ENCODE measurements around the gene VTI1A. TPM values are rescaled to one million over a fixed set of nuclear protein-coding genes. Genes with fewer than 3 reads are reported as not detected.

Gene VTI1A
- total and polyA plus RNA-seq, 7 donors = 10.8 to 80.3 (median 36.8) TPM

- no peaks in the 10 kb centered on the region for H3K36me3 ChIP-seq
- H3K4me3 ChIP-seq = no peak overlapping the region
- no peaks in the 10 kb centered on the region for H3K27me3 ChIP-seq
- H3K27ac ChIP-seq = no peak overlapping the region
- no peak for DNase-seq
- no peaks in the 10 kb centered on the region for H3K4me1 ChIP-seq
- WGBS, 2 donors = 90 to 95% methylated on average over 7 of the region's 7 CpGs
- no peaks in the 10 kb centered on the region for H3K9me3 ChIP-seq
- TF ChIP-seq POLR2A (IDR thresholded peaks at IDR 0.05) (no peak), POLR2AphosphoS5 (IDR thresholded peaks at IDR 0.05) (no peak), EP300 (IDR thresholded peaks at IDR 0.05) (no peak)
- intact Hi-C loops (cut with DNase I) = no loop called here
Measured at GRCh38 chr10:112819231-112819630, 372.2 kb downstream of the VTI1A start.

- intact Hi-C loops (cut with DNase I) = no loop called here
- Histone ChIP-seq H3K27me3 (no peaks in the 10 kb centered on the region), H3K9me3 (no peaks in the 10 kb centered on the region), H3K36me3 (no peaks in the 10 kb centered on the region), H3K27ac (no peak overlapping the region), H3K4me3 (no peak overlapping the region), H3K4me1 (no peaks in the 10 kb centered on the region)
- TF ChIP-seq POLR2A (IDR thresholded peaks at IDR 0.05) (no peak), EP300 (IDR thresholded peaks at IDR 0.05) (no peak), CTCF (IDR thresholded peaks at IDR 0.05) (no peak), POLR2AphosphoS5 (IDR thresholded peaks at IDR 0.05) (no peak)
- WGBS, 2 donors = 88 to 92% methylated on average over 1 of the region's 1 CpG
- no peak for DNase-seq
Measured at GRCh38 chr10:112820320-112820719, 373.3 kb downstream of the VTI1A start.

GRCh38 chr10:112821038-112821437 is 374.0 kb downstream of the VTI1A start:
- intact Hi-C loops (cut with DNase I) = no loop called here
- no peak for TF ChIP-seq POLR2AphosphoS5 (IDR thresholded peaks at IDR 0.05)
- TF ChIP-seq POLR2A (IDR thresholded peaks at IDR 0.05) = no peak
- no peak for TF ChIP-seq EP300 (IDR thresholded peaks at IDR 0.05)
- no peak for TF ChIP-seq CTCF (IDR thresholded peaks at IDR 0.05)
- no peaks in the 10 kb centered on the region for H3K36me3 ChIP-seq
- H3K27ac ChIP-seq = no peak overlapping the region
- H3K4me3 ChIP-seq = no peak overlapping the region
- no peaks in the 10 kb centered on the region for H3K9me3 ChIP-seq
- H3K4me1 ChIP-seq = peaks cover 0 to 2% (median 0%) of the 10 kb centered on the region in 4 donors
- no peak for DNase-seq
- 97% methylated on average over 19 of the region's 19 CpGs for WGBS, 2 donors
- no peaks in the 10 kb centered on the region for H3K27me3 ChIP-seq

- Histone ChIP-seq H3K36me3 (no peaks in the 10 kb centered on the region), H3K9me3 (no peaks in the 10 kb centered on the region), H3K27me3 (no peaks in the 10 kb centered on the region), H3K4me1 (peaks cover 0 to 4% (median 0%) of the 10 kb centered on the region in 4 donors), H3K4me3 (no peak overlapping the region), H3K27ac (no peak overlapping the region)
- 90 to 91% methylated on average over 7 of the region's 7 CpGs for WGBS, 2 donors
- TF ChIP-seq POLR2A (IDR thresholded peaks at IDR 0.05) = no peak
- TF ChIP-seq EP300 (IDR thresholded peaks at IDR 0.05) = no peak
- intact Hi-C loops (cut with DNase I) = no loop called here
- DNase-seq = no peak
Measured at GRCh38 chr10:112821663-112822062, 374.6 kb downstream of the VTI1A start.

GRCh38 chr10:112823007-112823406 is 376.0 kb downstream of the VTI1A start:
- TF ChIP-seq CTCF (IDR thresholded peaks at IDR 0.05) (no peak), POLR2A (IDR thresholded peaks at IDR 0.05) (no peak), EP300 (IDR thresholded peaks at IDR 0.05) (no peak), POLR2AphosphoS5 (IDR thresholded peaks at IDR 0.05) (no peak)
- no peaks in the 10 kb centered on the region for H3K9me3 ChIP-seq
- H3K4me1 ChIP-seq = peaks cover 0 to 4% (median 0%) of the 10 kb centered on the region in 4 donors
- DNase-seq = no peak
- H3K36me3 ChIP-seq = no peaks in the 10 kb centered on the region
- no peaks in the 10 kb centered on the region for H3K27me3 ChIP-seq
- WGBS, 2 donors = 71 to 84% methylated on average over 5 of the region's 5 CpGs
- no peak overlapping the region for H3K4me3 ChIP-seq
- intact Hi-C loops (cut with DNase I) = no loop called here
- H3K27ac ChIP-seq = no peak overlapping the region

GRCh38 chr10:112823604-112824003 is 376.6 kb downstream of the VTI1A start:
- 89 to 94% methylated on average over 7 of the region's 7 CpGs for WGBS, 2 donors
- H3K4me1 ChIP-seq = peaks cover 0 to 4% (median 0%) of the 10 kb centered on the region in 4 donors
- TF ChIP-seq CTCF (IDR thresholded peaks at IDR 0.05) = no peak
- no peaks in the 10 kb centered on the region for H3K9me3 ChIP-seq
- no peaks in the 10 kb centered on the region for H3K36me3 ChIP-seq
- no peak for DNase-seq
- no peak overlapping the region for H3K4me3 ChIP-seq
- H3K27ac ChIP-seq = no peak overlapping the region
- intact Hi-C loops (cut with DNase I) = no loop called here
- no peaks in the 10 kb centered on the region for H3K27me3 ChIP-seq

All from sigmoid colon (tissue), 7 donors.